ENCODE measurements around the gene ZSCAN9.

The ZSCAN9 gene

DNA sequence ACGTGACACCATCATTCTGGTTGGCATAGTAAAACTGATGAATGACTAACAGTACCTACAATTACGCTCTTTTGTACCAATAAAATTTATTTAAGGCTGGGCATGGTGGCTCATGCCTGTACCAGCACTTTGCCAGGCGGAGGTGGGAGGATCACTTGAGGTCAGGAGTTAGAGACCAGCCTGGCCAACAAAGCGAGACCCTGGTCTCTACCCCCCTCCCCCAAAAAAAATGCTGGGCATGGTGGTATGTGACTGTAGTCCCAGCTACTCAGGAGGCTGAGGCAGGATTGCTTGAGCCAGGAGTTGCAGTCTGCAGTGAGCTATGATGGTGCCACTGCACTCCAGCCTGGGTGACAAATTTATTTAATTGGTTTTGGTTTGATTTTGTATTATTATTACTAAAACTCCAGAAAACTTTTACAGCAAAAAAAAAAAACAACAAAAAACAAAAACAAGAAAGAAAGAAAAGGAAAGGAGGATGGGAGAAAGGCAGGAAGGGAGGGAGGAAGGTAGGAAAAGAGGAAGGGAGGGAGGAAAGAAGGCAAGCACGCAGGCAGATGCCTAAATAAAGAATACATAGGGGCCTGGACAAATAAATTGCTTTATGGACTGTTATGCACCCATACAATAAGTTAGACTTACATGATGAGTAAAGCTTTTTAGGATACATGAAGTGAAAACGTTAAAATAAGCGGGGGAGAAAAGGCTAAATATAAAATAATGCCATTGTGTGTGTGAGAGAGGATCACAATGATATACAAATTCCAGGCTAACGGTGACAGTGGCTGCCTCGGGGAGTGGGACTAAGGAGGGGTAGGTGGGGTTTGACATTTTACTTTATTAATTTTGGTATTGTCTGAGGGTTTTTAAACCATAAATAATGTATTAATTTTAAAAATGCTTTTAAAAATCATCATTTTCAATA, 682 bp upstream of the ZSCAN9 start:
- no peak for DNase-seq

DNA sequence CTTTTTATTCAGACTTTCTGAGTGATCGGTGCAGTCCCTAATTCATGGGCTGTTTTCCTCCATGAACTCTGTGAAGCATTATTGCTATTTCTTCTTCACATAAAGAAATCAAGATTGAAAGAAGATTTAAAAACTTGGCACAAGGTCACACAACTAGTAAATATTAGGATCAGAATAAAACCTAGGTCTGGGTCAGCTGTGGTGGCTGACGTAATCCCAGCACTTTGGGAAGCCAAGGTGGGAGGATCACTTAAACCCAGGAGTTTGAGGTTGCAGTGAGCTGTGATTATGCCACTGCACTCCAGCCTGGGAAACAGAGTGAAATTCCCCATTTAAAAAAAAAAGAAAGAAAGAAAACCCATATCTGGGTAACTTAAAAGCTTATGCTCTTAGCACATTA, 1.4 kb downstream of the ZSCAN9 start:
- DNase-seq, result no peak

DNA sequence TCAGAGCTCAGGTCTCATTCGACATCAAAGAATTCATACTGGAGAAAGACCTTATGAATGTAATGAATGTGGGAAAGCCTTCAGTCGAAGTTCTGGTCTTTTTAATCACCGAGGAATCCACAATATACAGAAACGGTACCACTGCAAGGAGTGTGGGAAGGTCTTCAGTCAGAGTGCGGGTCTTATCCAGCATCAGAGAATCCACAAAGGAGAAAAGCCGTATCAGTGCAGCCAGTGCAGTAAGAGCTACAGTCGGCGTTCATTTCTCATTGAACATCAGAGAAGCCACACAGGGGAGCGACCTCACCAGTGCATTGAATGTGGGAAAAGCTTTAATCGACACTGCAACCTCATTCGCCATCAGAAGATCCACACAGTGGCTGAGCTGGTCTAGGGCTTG, 7.7 kb downstream of the ZSCAN9 start:
- DNase-seq, result no peak

DNA sequence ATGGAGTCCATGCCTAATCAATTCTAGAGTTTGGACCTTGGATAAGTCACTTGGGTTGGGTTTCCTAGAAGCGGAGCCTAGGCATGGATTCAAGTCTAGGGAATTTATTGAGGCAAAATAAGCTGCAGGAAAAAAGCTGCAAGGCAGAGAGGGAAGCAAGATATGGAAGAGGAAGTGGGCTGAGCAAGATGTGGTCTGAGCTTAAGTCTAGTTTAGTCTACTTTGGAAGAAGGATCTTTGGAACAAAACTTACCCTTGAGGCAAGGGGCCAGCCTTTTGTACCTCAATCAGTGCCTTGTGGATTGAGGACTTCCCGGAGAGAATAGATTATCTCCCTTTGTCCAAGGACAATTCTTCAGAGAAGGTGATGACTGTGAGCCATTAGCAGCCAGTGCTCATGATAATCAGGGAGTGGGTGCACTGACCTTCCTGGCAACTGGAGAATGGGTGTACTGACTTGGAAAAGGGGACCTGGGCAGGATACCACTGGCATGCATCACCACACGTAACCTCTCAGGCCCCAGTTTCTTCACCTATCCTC, 10.9 kb downstream of the ZSCAN9 start:
- DNase-seq, result no peak

DNA sequence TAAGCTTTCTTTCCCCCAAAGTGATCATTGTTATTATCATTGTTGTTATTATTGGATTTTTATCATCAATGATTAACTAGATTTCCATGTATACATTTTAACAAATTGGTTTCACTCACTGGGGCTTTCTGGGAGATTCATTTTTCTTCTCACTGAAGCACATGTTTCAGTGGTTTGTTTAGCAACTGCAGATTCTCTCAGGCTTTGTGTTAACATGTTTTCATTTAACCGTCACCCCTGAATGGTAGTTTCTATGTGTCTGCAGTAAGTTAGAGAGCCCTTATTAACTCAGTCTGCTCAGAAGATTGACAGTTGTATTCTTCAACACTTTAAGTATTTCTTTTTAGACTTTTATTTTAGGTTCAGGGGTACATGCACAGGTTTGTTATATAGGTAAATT, 14.6 kb downstream of the ZSCAN9 start:
- DNase-seq, result no peak

DNA sequence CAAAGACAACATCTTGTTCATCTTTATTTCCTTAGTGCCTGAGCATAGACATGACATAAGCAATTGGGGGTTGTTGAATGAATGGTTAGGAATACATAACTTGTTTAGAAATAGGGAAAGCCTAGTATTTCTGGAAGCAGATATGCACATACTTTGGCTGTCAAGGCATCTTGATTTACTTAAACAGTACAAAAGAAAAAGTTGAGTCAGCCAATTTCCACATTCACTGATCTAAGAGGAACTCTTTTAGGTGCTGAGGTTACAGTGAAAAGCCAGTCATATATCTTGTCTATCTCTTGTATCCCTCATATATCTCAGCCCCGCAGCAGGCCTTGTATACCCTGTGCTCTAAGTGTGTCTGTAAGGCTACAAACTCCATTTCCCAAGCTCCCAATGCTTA, 15.4 kb downstream of the ZSCAN9 start:
- no peak for DNase-seq

DNA sequence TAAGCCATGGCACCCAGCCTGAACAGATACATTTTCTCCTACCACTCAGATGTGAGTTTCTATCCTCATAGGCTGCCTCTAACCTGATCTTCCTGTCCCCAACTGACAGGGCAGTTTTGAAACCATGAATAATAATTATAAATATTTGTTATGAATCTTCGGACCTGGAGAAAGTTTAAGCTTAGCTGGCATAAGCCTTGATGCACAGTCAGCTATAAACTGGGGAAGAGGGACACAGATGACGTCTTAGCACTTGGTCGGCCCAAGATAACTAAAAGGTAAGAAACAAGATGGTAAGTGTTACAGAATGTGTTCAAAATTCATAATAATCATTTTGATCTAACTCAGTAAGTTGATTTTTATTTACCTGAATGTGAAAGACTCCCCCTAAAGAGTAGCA, 18.9 kb downstream of the ZSCAN9 start:
- DNase-seq, result no peak

DNA sequence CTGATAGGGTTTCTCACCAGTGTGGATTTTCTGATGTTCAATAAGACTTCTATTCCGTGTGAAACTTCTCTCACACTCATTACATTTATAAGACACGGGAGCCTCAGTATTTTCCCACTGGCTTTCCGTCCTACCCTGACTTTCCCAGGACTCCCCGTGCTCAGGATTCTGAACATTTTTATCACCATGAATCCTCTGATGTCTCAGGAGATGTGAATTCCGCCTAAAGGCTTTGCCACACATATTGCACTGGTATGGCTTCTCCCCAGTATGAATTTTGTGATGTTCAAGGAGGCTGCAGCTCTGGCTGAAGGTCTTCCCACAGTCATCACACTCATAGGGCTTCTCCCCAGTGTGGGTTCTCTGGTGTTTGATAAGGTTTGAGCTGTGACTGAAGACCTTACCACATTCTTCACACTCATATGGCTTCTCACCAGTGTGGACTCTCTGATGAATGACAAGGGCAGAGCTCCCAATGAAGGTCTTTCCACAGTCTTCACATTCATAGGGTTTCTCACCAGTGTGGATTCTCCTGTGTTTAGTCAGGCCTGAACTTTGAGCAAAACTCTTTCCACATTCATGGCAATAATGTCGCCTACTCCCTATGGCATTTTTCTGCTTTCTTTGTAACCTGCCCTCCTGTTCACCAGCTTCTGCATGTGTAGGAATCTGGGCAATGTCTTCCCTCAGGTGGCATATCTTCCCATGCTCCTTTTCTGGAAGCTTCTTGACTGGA, 20.3 kb downstream of the ZSCAN9 start:
- DNase-seq, result no peak

DNA sequence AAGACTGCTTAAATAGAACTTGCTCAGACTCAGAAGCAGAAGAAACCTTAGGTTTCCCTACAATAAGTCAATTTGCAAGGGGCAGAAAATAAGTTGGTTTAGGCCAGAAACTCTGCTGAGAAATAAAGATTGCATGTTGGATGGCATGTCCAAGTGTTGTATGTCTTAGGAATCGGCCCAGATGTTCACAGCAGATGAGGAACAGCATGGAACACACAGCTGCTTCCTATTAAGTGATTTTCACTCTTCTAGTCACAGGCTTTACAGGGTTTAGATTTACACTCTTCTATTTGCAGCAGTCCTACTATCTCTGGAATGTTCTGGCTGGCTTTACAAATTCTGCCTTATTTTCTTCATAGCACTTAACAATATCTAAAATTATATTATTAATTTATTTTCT, 23.8 kb downstream of the ZSCAN9 start:
- no peak for DNase-seq

DNA sequence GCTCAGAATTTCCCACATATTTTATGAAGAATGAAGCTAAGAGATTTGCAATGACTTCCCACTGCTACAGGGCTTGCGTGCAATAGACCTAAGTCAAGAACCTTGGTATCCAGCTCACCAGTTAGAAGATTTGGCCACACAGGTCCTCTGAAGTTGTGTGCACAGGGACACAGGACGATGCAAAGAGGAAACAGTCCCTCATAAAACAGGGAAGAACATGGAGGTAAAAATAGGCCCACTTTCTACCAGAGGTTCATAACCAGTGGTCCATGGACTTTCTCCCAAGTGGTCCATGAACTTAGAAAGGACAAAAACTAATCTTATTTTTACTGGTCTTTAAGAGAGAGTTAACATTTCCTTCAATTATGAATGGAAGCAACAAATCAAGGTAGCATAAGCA, 25.7 kb downstream of the ZSCAN9 start:
- no peak for DNase-seq

DNA sequence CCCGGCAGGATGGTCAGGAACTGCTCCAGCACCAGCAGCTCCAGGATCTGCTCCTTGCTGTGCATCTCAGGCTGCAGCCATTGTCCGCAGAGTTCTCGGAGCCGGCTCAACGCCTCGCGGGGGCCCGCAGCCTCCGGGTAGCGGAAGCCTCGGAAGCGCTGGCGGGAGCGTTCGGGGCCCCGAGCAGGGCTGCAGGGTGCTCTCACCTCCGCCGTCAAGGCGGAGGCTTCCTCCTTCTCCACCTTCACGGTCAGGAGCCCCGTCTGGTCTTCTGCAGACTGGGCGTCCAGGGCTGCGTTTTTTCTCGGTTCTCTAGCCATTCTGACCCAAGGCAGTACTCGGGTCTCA, 26.6 kb downstream of the ZSCAN9 start:
- peak; percentile 30 for DNase-seq

DNA sequence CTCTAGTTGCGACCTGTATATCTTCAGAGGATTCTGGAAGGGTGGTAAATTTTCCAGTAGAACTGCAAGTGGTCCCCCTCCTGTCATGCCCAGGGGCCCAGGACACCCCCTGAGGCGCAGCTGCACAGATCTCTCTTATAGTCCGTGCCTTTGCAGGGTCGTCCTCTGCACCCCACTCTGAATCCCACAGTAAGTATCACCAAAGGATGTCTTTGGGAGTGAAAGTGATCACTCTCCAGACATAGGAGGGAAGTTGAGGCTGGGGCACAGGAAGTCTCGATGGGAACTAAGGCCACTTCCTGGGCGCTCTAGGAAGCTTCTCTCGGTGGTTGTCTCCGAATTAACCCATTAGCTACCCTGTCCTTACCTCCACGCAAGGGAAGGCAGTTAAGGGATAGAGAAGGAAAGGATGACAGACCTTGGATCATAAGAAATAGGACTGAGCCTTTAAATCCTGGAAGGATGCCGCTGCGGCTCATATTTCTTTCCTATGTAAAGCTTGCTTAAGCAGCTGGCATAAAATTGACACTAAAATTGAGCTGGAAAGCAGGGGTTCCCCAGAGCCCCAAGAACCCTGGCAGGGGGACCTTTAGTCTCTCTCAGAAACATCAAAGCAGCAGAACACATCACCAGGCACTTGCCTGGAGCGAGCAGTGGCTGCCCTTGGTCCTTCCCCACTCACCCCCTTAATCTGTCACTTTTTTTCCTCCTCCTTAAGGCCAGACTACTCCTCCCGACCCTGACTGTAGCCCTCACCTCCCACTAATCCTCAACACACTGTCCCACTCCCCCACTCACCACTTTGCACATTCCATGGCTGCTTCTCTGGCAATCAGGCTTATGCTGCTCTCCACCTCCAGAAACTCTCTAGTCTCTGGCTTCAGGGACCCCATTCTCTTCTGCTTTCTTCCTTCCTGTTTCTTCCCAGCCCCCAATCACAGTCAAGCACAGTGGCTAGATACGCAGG, 27.2 kb downstream of the ZSCAN9 start, which contains the start of gene ZKSCAN4:
TSS of gene ZKSCAN4 (minus strand) at position 261 of the 967 bp plus-strand sequence. CDS start 289 bp downstream, outside the sequence.
- DNase-seq, result peak; percentile 86

DNA sequence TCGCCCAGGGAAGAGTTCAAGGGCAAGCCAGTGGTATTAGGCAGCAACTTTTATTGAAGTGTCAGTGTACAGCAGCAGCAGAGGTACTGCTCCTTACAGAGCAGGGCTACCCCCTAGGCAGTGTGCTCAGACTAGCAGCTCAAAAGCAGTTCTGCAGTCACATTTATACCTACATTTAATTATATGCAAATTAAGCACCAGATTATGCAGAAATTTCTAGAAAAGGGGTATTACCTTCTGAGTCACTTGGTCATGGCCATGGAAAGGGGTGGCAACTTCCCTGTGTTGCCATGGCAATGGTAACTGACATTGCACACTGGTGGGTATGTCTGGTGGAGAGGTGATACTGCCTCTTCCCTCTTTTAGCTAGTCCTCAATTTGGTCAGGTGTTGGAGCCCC, 29.0 kb downstream of the ZSCAN9 start:
- DNase-seq, result no peak

DNA sequence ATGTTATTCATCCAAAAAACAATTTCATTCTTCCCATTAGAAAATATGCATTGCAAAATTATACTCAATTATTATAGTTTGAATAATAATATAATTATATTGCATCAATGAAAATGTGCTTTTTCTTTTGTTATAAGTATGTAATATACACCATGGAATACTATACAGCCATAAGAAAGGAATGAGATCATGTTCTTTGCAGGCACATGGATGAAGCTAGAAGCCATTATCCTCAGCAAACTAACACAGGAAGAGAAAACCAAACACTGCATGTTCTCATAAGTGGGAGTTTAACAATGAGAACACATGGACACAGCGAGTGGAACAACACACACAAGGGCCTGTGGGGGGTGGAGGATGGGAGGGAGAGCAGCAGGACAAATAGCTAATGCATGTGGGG, 32.0 kb downstream of the ZSCAN9 start:
- DNase-seq, result no peak

DNA sequence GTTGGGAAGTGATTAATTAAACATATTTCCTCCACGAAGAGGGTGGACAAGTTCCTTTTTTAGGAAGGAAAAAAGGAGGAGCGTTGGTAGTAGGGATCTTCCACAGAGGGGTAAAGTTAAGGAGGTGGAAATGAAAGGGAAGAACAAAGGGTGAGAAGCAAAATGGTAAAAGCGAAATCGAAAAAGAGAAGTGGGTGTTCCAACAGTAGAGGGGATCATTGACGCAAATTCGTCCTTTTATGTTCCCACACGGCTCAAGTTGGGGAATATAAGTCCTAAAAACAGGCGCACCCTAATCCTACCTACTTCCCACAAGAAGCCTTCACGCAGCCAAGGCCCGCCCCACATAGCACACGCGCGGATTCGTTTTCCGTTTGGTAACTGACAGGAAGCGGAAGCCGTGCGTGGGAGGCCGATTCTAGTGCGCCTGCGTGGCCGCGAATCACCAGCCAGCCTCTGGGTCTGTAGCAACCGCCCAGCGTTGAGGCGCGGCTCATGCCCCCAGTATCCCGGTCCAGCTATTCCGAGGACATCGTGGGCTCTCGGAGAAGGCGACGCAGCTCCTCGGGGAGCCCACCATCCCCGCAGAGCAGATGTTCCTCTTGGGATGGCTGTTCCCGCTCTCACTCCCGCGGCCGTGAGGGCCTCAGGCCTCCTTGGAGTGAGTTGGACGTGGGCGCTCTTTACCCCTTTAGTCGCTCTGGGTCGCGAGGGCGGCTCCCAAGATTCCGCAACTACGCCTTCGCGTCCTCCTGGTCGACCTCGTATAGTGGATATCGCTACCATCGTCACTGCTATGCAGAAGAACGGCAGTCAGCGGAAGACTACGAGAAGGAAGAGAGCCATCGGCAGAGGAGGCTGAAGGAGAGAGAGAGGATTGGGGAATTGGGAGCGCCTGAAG, 34.1 kb downstream of the ZSCAN9 start, which contains the start of gene NKAPL:
TSS of gene NKAPL (plus strand) at position 421 of the 901 bp plus-strand sequence. CDS start at position 496, 75 bp downstream.
- no peak for DNase-seq

DNA sequence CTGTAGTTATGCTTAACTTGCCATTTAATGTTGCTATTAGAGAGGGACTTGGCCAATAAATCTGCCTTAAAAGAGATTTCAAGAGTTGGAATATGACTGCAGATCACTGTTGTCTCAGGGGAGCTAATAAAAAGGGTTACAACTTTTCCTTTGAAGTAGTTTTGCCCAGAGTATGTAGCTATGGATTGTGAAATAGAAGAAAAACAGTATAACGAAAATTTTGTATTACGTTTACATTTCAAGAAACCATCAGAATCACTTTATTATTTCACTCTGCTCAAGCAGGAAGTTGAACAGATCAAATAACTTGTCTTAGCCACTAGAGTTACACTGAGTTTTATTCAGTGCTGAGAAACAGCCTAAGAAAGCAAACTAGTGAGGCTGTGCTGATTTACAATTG, 38.8 kb downstream of the ZSCAN9 start:
- no peak for DNase-seq

DNA sequence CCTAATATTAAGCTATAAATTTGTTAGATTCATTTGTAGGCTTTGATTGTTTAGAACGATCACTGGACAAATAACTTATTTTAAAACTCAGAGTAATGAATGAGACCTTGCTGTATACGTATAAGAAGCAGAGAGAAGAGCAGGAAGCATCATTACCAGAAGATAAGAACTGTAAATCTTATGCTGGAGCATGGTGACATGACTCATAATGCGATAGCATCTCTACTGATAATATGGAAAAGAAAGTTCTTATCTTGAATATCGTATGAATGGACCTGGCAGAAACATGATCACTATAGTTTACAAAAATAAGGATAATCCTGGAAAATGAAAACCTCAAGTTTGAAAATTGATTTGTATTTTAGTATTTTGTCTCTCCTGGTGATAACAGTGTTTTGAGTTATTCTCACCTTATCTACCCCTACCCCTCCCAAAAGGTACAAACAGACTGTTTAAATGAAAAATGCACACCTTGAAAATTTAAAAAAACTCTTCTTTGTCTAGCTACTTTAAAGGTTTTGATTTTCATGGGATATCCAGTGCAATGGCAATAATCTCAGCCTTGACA, 39.8 kb downstream of the ZSCAN9 start:
- DNase-seq, result no peak

DNA sequence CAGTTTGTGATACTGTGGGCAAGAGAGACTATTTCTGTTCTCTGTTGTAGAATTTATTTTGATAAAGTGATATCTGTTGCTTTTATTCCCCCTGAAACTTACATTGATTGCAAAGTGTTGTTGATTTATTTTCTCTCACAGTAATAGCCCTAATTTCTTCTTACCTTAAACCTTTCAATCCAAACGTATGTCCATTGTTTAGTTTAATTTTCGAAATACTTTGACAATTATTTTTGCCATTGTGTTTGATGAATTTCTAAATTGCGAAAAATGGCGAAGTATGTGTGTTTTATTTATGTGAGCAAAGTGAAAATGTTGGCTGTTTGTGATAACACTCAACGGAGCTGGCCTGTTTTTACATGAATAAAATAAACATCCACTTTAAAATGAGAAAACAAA, 41.5 kb downstream of the ZSCAN9 start:
- DNase-seq, result no peak

DNA sequence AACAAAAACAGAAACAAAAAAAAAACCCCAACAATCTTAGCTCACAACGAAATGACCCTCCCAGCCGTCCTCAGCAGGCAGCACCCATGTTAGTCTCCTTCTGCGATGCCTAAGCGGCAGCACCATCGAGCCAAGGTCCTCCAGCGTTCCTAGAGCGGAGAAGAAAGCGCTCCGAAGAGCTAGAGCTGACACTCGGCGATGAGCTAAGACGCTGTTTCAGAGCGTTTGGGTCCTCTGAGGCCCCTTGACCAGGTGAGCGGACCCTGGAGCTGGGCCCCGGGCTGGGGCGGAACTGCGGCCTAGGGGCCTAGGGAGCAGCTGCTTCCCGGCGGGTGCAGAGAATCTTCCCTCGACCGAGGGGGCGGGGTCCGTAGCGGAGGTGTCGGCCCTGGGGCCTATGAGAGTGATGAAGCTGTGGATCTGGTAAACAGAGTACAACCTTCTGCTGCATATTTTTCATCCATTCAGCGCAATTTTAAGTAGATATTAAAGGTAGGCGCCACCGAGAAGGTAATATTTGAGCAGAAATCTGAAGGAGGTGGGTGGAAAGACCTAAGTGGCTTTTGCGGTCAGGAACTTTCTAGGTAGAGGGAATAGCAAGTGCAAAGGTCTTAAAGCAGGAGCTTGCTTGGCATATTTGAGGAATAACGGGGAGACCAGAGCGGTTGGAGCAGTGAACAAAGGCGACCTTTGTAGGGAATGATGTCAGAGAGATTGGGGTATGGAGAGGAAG, 42.1 kb downstream of the ZSCAN9 start, which contains the start of gene ZSCAN26:
TSS of gene ZSCAN26 (plus strand) at position 182 of the 733 bp plus-strand sequence. CDS start 4,777 bp downstream, outside the sequence.
- DNase-seq, result peak; percentile 90

DNA sequence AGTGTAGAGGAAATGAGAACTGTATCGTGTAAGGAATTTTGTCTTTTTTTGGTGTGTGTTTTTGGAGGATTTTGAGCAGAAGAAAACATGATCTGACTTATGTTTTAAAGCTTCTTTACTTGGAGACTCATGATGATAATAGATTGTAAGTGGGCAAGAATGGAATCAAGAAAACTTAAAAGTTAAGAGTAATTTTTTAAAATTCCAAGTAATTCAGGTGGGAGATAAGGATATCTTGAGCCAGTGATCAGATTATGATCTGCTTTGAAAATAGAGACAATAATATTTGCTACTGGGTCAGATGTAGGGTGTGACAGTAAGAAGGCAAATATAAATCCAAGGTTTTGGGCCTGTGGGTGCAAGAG, 42.6 kb downstream of the ZSCAN9 start:
- no peak for DNase-seq
